Panc1 (cell line): ENCODE results near the gene IFIH1.

Experiments used
- SIN3A ChIP-seq: IDR thresholded peaks from 2 replicates; pipeline ENCODE4 v1.6.1; 2012; ENCODE audit warnings: low read depth, mild to moderate bottlenecking, low read length, moderate library complexity, borderline replicate concordance; ENCODE audit not compliant: insufficient read depth
- TF ChIP-seq, protein P1 (sequence below): fragments of 450-650 bp; IDR thresholded peaks from 2 replicates; pipeline ENCODE4 v1.5.1; 2017; ENCODE audit warnings: mild to moderate bottlenecking

DNA sequence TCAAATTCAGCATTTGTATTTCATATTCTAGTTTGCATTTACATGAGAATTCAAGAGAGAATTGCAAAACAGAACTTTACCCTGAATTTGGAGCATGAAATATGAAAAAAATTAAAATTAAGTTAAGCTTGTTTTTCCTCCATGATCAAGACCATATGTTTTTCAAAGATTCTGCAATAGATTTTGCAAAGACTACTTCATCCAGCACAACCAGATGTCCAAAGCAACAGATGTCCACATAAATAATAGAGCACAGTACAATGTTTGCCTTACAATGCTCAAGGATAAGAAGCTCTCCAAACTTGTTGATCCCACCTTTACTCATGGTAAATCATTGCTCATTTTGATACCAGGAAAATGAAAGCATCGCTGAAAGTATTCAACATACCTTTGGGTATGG lies 100.9 kb downstream of the IFIH1 start:
- TF ChIP-seq, protein P1, sequence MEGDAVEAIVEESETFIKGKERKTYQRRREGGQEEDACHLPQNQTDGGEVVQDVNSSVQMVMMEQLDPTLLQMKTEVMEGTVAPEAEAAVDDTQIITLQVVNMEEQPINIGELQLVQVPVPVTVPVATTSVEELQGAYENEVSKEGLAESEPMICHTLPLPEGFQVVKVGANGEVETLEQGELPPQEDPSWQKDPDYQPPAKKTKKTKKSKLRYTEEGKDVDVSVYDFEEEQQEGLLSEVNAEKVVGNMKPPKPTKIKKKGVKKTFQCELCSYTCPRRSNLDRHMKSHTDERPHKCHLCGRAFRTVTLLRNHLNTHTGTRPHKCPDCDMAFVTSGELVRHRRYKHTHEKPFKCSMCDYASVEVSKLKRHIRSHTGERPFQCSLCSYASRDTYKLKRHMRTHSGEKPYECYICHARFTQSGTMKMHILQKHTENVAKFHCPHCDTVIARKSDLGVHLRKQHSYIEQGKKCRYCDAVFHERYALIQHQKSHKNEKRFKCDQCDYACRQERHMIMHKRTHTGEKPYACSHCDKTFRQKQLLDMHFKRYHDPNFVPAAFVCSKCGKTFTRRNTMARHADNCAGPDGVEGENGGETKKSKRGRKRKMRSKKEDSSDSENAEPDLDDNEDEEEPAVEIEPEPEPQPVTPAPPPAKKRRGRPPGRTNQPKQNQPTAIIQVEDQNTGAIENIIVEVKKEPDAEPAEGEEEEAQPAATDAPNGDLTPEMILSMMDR = no peak
- no peak for TF ChIP-seq SIN3A
